ENCODE results near the gene BRD4. TPM values are rescaled to one million over a fixed set of nuclear protein-coding genes. Genes with fewer than 3 reads are reported as not detected.

BRD4 gene
- total RNA-seq, 2 experiments from 2014 or later = 106 to 126 TPM

Other genes starting within 250 kb of the BRD4 start
- gene SYDE1, start 225.1 kb downstream of the BRD4 start, total RNA-seq = 1 to 10 TPM; 2.1 to 3.3 TPM
- under 1 TPM; 0.02 to 0.25 TPM for gene NOTCH3, start 131.5 kb downstream of the BRD4 start, total RNA-seq
- under 1 TPM in 1 of 2 experiments, not detected in 1; 0.09 TPM for gene EPHX3, start 100.1 kb downstream of the BRD4 start, total RNA-seq
- gene AKAP8, start 47.2 kb upstream of the BRD4 start, total RNA-seq = 10 to 100 TPM; 47.9 to 54.3 TPM
- gene AKAP8L, start 86.4 kb upstream of the BRD4 start, total RNA-seq = 10 to 100 TPM; 76.2 to 89.9 TPM
- 10 to 100 TPM; 21.2 to 22.6 TPM for gene WIZ, start 117.4 kb upstream of the BRD4 start, total RNA-seq
- gene RASAL3, start 132.0 kb upstream of the BRD4 start, total RNA-seq = 10 to 100 TPM; 80.7 to 97.7 TPM
- under 1 TPM in 1 of 2 experiments, not detected in 1; 0.14 TPM for gene PGLYRP2, start 147.0 kb upstream of the BRD4 start, total RNA-seq
- under 1 TPM; 0.54 to 0.80 TPM for gene CYP4F22, start 176.0 kb upstream of the BRD4 start, total RNA-seq

All from activated CD4-positive, alpha-beta T cell treated with anti-CD3 and anti-CD28 coated beads for 36 hours (primary cell).